ENCODE data around the gene IL24.
"Not testable (repeated sequence)": the region's sequence is repeated elsewhere in the genome, so short reads cannot be mapped to it uniquely, and the experiment has no call there.

The IL24 gene, protein sequence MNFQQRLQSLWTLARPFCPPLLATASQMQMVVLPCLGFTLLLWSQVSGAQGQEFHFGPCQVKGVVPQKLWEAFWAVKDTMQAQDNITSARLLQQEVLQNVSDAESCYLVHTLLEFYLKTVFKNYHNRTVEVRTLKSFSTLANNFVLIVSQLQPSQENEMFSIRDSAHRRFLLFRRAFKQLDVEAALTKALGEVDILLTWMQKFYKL

DNA sequence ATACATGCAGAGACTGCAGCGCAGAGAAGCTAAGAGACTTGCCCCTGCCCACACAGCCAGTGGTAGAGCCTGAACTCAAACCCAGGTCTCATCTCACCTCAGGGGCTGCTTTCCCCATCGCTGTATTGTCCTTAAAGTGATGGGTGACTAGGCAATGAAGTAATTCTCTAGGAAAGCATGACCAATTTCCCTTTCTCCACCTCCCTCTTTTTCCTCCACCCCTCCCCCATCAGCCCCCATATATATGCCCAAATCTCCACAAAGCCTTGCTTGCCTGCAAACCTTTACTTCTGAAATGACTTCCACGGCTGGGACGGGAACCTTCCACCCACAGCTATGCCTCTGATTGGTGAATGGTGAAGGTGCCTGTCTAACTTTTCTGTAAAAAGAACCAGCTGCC is at the start of gene IL24:
TSS of gene IL24 (plus strand) at position 269 of the 400 bp plus-strand sequence. CDS start 390 bp downstream, outside the sequence.
- DNase-seq, result peak; percentile 42

DNA sequence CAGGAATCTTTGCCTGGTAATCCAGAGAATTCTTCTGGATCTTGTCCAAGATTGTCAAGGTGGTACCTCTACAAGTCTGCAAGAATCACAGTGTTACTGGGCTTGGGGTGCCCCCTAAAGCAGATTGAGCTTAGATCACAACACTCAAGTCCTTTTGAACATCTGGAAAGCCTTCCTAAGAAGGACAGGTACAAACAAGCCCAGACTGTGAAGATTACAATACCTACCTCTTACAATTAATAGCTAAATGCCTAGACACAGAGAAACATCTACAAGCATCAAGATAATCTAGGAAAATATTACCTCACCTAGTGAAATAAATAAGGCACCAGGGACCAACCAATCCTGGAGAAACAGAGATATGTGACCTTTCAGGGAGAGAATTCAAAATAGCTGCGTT is 49.3 kb upstream of the IL24 start:
- DNase-seq, result no peak

DNA sequence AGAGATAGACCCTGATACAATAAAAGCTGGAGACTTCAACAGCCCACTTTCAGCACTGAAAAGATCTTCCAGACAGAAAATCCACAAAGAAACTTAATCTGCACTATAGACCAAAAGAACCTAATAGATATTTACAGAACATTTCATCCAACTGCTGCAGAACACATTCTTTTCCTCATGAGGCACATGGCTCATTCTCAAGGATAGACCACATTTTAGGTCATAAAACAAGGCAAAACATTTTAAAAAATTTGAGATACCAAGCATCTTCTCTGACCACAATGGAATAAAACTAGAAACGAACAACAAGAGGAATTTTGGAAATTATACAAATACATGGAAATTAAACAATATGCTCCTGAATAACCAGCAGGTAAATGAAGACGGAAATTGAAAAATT is 46.8 kb upstream of the IL24 start:
- no peak for DNase-seq

DNA sequence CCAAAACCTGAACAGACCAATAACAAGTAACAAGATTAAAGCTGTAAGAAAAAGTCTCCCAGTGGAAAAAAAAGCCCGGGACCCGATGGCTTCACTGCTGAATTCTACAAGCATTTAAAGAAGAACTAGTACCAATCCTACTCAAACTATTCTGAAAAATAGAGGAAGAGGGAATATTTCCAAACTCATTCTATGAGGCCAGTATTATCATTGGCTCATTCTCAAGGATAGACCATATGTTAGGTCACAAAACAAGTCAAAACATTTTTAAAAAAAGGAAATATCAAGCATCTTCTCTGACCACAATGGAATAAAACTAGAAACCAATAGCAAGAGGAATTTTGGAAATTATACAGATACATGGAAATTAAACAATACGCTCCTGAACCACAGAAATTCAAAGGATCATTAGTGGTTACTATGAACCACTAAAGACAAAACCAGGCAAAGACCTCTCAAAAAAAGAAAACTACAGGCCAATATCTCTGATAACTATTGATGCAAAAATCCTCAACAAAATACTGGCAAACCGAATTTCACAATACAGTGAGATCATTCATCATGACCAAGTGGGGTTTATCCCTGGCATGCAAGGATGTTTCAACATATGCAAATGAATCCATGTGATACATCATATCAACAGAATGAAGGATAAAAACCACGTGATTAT is 45.8 kb upstream of the IL24 start:
- DNase-seq, result no peak

DNA sequence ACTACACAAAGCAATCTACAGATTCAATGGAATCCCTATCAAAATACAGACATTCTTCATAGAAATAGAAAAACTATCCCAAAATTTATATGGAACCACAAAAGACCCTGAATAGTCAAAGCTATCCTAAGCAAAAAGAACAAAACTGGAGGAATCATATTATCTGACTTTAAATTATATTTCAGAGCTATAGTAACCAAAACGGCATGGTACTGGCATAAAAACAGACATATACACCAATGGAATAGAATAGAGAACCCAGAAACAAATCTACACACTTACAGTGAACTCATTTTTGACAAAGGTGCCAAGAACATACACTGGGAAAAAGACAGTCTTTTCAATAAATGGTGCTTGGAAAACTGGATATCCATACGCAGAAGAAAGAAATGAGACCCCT is 44.6 kb upstream of the IL24 start:
- not testable (repeated sequence) for DNase-seq

DNA sequence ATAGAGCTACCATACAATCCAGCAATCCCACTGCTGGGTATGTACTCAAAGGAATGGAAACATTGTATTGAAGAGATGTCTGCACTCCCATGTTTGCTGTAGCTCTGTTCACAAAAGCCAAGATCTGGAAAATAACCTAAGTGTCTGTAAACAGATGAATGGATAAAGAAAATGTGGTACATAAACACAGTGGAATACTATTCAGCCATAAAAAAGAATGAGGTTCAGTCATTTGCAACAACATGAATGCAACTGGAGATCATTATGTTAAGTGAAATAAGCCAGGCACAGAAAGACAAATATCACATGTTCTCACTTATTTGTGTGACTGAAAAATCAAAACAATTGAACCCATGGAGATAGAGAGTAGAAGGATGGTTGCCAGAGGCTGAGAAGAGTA is 43.5 kb upstream of the IL24 start:
- not testable (repeated sequence) for DNase-seq

DNA sequence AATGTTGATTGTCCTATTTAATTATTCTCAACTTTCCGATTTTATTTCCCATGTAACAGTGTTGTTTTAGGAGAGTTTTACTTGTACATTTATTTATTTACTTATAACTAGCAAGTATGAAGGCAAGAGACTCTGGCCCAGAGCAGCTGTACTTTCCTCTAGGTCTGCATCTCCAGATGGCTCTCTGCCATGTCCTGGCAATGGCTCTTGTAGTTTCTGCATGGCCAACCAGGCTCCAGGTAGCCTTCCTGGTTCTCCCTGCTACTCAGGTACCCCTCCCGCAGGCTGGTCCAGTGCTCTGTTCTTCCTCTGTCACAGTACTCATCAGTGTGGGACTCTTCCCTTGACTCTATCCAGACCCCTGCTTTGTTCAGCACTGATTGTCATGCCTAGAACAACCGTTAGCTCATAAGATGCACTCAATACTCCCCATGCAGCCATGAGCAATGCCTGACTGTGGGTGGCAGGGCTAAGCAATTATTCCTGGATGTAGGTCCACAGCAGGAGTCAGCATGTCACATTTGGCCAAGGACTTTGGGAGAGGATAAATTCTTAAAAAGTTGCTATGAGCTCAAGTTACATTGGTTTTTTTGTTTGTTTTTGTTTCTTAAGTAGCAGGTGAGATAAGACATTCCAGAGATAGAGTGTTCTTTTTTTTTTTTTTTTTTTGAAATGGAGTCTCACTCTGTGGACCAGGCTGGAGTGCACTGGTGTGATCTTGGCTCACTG is 42.7 kb upstream of the IL24 start:
- no peak for DNase-seq

DNA sequence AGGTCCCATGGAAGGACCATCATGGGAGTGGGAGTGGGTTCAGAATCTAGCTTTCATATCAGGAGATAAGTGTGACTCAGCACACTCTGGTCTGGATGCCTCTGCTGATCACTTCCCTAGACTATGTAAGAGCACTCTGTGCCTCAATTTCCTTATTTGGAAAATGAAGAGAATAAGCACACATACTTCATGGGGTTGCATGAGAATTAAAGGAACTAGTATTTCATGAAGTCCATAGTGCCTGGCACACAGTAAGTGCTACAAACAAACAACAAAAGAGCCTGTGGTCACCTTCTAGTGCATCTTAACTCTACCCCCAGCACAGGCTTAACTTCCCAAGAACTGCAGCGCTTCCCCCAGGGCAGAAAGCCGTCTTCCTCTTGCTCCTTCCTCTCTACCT is 41.4 kb upstream of the IL24 start:
- DNase-seq, result no peak

DNA sequence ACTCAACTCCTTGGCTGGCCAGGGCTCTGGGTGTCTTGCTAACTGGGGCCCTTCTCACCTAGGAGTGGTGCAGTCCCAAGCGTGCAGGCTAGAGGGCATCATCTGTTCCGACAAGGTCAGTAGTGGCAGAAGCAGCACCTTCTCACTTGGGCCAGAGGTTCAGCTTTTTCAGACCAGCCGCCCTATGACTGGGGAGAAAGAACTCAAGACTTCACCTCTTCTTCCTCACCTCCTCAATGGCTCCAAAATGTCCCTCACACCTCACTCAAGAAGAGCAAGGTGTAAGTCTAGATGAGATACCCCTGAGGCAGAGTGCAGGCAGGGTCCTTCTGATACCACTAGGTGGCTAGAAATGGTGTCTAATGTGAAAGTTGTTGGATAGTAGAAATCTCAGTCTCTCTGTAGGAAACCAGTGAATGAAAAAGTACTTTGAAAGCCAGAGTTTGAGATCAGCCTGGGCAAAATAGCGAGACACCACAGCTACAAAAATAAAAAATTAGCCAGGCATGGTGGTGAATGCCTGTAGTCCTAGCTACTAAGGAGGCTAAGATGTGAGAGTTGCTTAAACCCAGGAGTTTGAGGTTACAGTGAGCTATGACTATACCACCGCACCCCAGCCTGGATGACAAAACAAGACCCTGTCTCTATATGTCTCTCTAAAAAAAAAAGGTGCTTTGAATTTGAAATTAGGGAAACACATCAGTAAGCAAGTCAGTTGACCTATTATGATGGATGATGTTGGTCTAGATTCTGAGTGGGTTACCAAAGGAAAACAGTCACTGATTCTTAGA is 40.4 kb upstream of the IL24 start:
- no peak for DNase-seq

DNA sequence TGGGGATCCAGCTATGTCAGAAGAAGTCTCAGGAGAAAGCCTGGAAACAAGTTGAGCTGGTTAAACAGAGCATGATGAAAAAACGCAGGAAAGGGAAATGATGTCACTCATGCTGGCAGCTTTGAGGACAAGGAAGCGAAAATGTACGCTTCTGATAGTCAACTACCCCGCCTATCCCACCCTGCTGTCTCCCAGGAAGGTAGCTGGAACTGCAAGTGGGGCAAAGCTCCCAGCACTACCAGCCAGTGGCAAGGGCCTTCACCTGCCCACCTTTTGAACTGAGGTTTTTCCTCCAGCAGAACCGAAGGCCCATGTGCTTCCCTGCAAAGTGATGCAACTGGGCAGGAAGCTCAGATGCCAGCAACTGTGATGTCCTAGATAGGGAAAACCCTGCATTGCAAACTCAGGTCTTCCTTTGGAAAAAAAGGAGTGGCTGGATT is 38.1 kb upstream of the IL24 start:
- DNase-seq, result no peak

DNA sequence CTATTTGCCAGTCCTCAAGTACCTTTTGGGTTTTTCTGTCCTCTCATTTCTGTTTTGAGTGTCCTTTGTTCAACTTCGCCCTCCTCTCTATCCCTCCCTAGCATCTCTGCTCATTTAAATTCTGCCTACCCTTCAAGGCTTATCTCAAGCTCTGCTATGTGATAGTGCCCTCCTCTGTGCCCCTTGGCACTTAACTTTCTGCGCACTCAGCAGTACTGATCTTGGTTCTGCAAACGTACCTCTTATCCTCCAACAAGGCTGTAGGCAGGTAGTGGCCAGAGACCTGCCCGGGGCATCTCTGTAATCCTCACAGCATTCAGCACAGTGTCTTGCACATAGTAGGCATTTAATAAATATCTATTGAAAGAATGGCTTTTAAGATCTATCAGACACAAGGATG is 37.1 kb upstream of the IL24 start:
- no peak for DNase-seq

DNA sequence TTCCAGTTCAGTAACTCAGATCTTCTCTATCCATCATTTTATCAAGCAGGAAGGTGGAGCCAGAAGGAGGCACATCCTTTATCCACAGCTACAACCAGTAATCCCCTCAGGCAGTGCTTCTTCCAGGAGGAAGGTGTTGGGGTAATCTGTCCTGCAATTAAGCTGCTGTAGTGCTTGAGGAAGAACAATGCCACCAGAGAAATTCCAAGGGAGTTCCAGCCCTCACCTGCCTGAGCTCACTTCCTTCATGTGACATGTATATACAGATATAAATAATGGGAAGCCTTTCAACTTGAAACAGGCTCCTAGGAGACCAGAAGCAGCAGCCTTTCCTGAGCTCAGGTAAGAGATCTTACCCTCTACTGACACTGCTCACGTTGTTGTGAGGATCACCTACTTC is 34.0 kb upstream of the IL24 start:
- no peak for DNase-seq

DNA sequence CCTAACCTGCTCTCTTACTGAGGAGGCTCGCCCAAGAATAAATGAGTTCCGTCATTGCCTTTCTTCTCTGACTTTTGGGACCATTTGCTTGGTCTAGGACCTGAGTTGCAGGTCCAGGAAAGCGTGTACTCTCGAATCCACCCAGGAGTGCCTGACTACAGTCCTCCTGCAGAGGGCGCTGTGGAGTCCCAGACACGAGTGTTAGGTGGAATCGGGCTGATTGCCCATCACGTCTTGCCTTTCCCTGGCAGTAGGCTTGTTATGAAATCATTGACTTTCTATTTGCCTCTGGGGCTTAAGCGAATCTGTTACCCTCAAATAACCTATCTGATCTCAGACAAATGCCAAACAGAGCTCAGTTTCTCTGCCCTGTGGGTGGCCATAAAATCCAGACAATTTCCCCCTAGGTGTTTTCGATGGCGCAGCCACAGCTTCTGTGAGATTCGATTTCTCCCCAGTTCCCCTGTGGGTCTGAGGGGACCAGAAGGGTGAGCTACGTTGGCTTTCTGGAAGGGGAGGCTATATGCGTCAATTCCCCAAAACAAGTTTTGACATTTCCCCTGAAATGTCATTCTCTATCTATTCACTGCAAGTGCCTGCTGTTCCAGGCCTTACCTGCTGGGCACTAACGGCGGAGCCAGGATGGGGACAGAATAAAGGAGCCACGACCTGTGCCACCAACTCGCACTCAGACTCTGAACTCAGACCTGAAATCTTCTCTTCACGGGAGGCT is 32.1 kb upstream of the IL24 start, which contains the start of gene IL20:
TSS of gene IL20 (plus strand) at position 685 of the 733 bp plus-strand sequence. CDS start 230 bp downstream, outside the sequence.
- peak; percentile 87 for DNase-seq

DNA sequence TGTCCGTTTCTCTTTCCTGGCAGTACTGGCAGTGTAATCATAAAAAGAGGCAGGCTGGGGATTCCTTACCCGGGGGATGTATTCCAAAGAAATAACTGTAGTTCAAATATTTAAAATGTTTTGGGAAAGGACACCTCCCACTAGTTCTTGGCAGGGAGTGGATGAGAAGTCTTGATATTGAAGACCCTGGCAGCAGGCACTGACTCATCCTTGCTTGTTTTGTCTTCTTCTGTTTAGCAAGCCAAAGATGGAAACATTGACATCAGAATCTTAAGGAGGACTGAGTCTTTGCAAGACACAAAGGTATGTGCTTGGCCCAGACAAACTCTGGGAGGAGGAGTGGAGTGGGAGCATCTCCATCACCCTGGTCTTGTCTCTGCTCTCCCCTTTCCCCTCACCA is 31.2 kb upstream of the IL24 start:
- no peak for DNase-seq

DNA sequence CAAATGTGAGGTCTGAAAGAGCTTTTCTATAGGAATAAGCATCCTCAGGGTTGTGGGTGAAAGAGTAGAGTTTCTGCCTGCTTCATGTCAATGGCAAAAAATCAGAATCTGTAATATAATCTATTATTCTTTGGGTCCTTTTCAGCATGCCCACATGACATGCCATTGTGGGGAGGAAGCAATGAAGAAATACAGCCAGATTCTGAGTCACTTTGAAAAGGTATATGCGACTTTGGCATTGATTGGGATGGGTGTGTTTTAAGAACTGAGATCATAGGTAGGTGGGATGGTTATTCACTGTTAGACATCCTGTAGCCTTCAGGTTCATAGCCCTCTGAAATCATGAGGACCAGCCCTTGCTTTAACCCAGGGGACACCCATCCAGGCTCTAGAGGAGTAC is 30.0 kb upstream of the IL24 start:
- DNase-seq, result no peak

DNA sequence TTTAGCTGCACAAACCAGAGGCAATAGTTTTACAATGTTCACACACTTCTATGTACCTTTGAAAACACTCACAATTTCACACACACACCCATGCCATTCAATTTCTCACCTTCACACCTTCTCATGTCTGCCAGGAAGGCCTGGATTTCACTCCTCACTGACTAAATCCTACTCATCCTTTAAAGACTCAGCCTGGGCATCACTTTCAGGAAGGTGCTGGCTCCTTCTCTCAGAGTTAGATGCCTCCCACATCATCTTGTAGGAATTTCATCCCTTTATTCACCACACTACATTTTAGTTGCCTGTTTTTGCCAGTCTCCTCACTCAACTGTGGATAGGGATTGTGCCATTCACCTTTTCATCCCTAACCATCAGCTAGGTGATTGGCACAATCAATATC is 29.5 kb upstream of the IL24 start:
- no peak for DNase-seq

DNA sequence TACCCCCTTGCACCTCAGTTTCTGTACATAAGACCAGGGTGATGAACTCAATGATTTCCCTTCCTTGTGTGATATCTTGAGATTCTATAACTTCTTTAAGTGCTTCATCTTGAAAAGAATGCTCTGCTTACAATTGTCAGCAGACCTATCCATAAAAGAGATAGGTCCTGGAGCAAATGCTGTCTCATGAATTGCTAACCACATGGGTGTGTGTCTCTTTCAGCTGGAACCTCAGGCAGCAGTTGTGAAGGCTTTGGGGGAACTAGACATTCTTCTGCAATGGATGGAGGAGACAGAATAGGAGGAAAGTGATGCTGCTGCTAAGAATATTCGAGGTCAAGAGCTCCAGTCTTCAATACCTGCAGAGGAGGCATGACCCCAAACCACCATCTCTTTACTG is 29.0 kb upstream of the IL24 start:
- DNase-seq, result no peak

DNA sequence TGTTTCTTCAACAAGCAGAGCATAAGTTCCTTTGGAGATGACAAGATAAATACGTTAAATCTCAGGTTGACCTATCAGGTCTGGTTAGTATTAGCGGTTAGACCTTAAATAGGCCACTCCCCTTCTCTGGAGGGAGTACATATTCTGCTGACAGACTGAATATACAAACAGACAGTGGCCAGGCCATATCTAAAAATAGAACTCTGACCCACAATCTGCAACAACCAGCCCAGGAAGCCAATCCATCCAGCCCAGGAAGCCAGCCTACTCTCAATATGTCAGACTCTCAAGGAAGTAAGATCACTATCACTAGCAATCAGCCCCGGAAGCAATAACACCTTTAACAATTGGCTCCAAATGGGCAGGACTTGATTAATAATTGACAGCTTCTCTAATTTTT is 25.1 kb upstream of the IL24 start:
- DNase-seq, result no peak

DNA sequence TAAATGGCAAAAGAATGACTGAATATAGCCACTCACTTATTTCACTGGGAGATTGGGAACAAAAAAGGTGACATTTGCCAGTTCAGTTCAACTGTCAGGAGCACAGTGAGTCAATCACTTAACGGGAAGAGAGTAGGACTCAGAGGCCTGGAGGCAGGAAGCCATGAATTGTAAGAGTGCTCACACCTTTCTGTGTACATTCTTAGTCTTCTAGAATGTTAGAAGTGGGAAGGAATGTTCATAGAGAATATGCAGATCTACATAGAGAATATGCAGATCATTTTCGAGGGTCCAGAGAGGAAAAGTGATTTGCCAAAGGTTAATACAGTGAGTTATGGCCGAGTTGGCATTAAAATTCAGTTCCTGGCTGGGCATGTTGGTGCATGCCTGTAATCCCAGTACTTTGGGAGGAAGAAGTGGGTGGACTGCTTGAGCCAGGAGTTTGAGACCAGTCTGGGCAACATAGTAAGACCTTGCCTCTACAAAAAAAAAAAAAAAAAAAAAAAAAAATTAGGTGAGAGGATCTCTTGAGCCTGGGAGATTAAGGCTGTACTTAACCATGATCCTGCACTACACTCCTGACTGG is 23.5 kb upstream of the IL24 start:
- no peak for DNase-seq

DNA sequence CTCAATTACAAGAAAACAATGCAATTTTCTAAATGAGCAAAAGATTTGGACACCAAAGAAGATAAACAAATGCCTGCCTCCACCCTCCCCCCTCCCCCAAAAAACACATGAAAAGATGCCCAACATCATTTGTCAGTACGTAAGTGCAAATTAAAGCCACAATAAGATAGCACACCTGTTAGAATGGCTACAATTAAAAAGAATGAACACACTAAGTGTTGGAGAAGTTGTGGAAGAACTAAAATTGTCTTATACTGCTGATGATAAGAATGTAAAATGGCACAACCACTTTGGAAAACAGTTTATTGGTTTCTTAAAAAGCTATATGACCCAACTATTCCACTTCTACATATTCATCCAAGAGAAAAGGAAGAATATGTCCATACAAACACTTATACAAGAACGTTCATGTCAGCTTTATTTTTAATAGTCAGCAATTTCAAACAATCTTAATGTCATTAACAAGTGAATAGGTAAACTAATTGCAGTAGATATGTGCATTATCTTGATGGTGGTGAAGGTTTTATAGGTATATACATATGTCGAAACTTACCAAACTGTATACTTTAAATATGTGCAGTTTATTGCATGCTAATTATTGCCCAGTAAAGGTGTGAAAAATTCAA is 21.4 kb upstream of the IL24 start:
- DNase-seq, result no peak

DNA sequence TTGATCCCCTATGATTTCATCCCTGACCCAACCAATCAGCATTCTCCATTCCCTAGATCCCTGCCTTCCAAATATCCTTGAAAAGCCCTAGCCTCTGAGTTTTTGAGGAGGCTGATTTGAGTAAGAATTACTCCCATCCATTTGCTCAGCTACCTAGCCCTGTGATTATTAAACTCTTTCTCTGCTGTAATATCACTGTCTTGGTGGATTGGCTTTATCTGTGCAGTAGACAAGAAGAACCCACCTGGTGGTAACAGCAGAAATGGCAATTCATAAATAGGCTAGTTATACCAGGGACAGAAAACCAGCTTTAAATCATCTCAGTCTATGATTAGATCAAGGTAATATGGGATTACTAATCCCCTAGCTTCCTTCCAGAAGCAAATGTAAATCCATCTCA is 18.8 kb upstream of the IL24 start:
- no peak for DNase-seq

DNA sequence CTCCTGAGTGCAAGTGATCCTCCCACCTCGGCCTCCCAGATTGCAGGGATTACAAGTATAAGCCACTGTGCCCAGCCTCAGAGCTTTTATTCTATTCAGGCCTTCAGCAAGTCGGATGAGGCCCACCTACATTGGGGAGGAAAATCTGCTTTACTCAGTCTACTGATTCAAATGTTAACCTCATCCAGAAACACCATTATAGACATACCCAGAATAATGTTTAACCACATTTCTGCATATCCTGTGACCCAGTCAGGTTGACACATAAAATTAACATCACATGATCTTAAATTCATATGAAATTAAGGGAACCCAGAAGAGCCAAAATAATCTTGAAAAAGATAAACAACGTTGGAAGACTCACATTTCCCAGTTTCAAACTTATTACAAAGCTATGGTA is 16.9 kb upstream of the IL24 start:
- no peak for DNase-seq
